GM23338 (cell line): ENCODE results near the gene USP2. TPM values are rescaled to one million over a fixed set of nuclear protein-coding genes. Genes with fewer than 3 reads are reported as not detected.

Source experiments
- ATAC-seq: fragments of 200-7000 bp; cut with Tn5 transposase; 3 replicates; pipeline ENCODE4 v1.9.1; 2020
- DNase-seq: peaks from one replicate; pipeline ENCODE4 v3.0.0-alpha.2; 2015; ENCODE audit warnings: low spot score
- H2AFZ ChIP-seq: fragments of 200-600 bp; sonication (generic); 2 replicates; pipeline ENCODE4 v1.8.0; 2016; ENCODE audit warnings: antibody characterized with exemption, mild to moderate bottlenecking, moderate library complexity
- H3F3A ChIP-seq: fragments of 200-600 bp; sonication (generic); replicated peaks from 2 replicates; pipeline ENCODE4 v1.8.0; 2017; ENCODE audit warnings: antibody characterized with exemption, mixed run types, low read depth
- H3K27ac ChIP-seq: fragments of 200-600 bp; sonication (generic); 2 replicates; pipeline ENCODE4 v1.6.1; 2016; ENCODE audit warnings: low read depth
- H3K27me3 ChIP-seq: fragments of 200-600 bp; sonication (generic); 2 replicates; pipeline ENCODE4 v1.8.0; 2016; ENCODE audit warnings: mild to moderate bottlenecking, mixed run types, moderate library complexity; ENCODE audit not compliant: insufficient read depth
- H3K36me3 ChIP-seq: fragments of 200-600 bp; sonication (generic); 2 replicates; pipeline ENCODE4 v1.8.0; 2016; ENCODE audit warnings: mild to moderate bottlenecking; ENCODE audit not compliant: insufficient read depth
- H3K4me1 ChIP-seq: fragments of 200-600 bp; sonication (generic); 2 replicates; pipeline ENCODE4 v1.8.0; 2016; ENCODE audit warnings: mild to moderate bottlenecking, moderate library complexity; ENCODE audit not compliant: insufficient read depth
- H3K4me2 ChIP-seq: fragments of 200-600 bp; sonication (generic); 2 replicates; pipeline ENCODE4 v1.7.1; 2017; ENCODE audit warnings: mixed run types
- H3K4me3 ChIP-seq: fragments of 200-600 bp; sonication (generic); 2 replicates; pipeline ENCODE4 v1.6.1; 2016; ENCODE audit warnings: mixed run types
- H3K79me2 ChIP-seq: fragments of 200-600 bp; sonication (generic); replicated peaks from 2 replicates; pipeline ENCODE4 v1.8.0; 2017; ENCODE audit warnings: mild to moderate bottlenecking; ENCODE audit not compliant: insufficient read depth
- H3K9me2 ChIP-seq: fragments of 200-600 bp; sonication (generic); 2 replicates; pipeline ENCODE4 v1.8.0; 2017; ENCODE audit not compliant: insufficient read depth
- H4K20me1 ChIP-seq: fragments of 200-600 bp; sonication (generic); replicated peaks from 2 replicates; pipeline ENCODE4 v1.8.0; 2017; ENCODE audit warnings: mild to moderate bottlenecking; ENCODE audit not compliant: insufficient read depth
- H3K27ac Mint-ChIP-seq: 2 replicates; pipeline ENCODE4 v1.8.0; 2020; ENCODE audit warnings: inconsistent platforms, mild to moderate bottlenecking, moderate library complexity, mixed read lengths
- H3K27me3 Mint-ChIP-seq: 3 replicates; pipeline ENCODE4 v1.8.0; 2022; ENCODE audit warnings: low read depth, mild to moderate bottlenecking, moderate library complexity, mixed read lengths, inconsistent platforms; ENCODE audit not compliant: insufficient read depth, poor library complexity
- H3K36me3 Mint-ChIP-seq: 3 replicates; pipeline ENCODE4 v1.8.0; 2021; ENCODE audit warnings: low read depth, mild to moderate bottlenecking, inconsistent platforms, moderate library complexity, mixed read lengths
- H3K4me1 Mint-ChIP-seq: 3 replicates; pipeline ENCODE4 v1.8.0; 2020; ENCODE audit warnings: mild to moderate bottlenecking, inconsistent platforms, mixed read lengths
- H3K4me3 Mint-ChIP-seq: 3 replicates; pipeline ENCODE4 v1.8.0; 2021; ENCODE audit warnings: moderate library complexity, mild to moderate bottlenecking, inconsistent platforms, mixed read lengths
- H3K9me3 Mint-ChIP-seq: 3 replicates; pipeline ENCODE4 v1.8.0; 2020; ENCODE audit warnings: moderate library complexity, mild to moderate bottlenecking, inconsistent platforms, mixed read lengths
- CTCF ChIP-seq, 2 experiments: fragments of 200-600 bp in 1 of 2; sonication (generic) in 1 of 2; conservative IDR thresholded peaks; 2 replicates each; pipeline versions ENCODE4 v1.5.1 to v1.6.1; 2016 to 2017; ENCODE audit warnings: antibody characterized with exemption in 2 of 2, low read depth in 2 of 2, mild to moderate bottlenecking in 2 of 2, moderate library complexity in 1 of 2
- ZNF114 ChIP-seq: fragments of 250-450 bp; sonication (Bioruptor Pico); IDR thresholded peaks from 2 replicates; pipeline ENCODE4 v1.5.0; 2020; ENCODE audit warnings: mild to moderate bottlenecking, moderate library complexity
- ZNF462 ChIP-seq: fragments of 250-450 bp; sonication (Bioruptor Pico); IDR thresholded peaks from 2 replicates; pipeline ENCODE4 v1.5.0; 2020; ENCODE audit warnings: mild to moderate bottlenecking, moderate library complexity
- polyA plus RNA-seq: library from polyadenylated mRNA; unstranded; fragments of >200 nt; fragmentation: Nextera tagmentation; extraction: Ambion mirVana; gene quantifications from 2 replicates; pipeline ENCODE4 v1.2.1, GENCODE V29; 2016
- total RNA-seq: library from RNA; depleted of rRNA; stranded (reverse); fragments of >200 nt; shearing (Covaris generic); gene quantifications from 2 replicates; pipeline ENCODE4 v1.2.3, GENCODE V29; 2014

The USP2 gene
- total and polyA plus RNA-seq, 2 experiments from 2014 or later: 4.9 to 5.0 TPM

GRCh38 chr11:119307974-119308373 is 73.5 kb downstream of the USP2 start (continued):
- TF ChIP-seq ZNF462 (CRISPR knock-in tag): no peak

GRCh38 chr11:119307219-119307618 is 74.3 kb downstream of the USP2 start:
- DNase-seq (peak; percentile 48), ATAC-seq (peak; percentile 56)
- peaks cover 12% of the 10 kb centered on the region; the same call in 1 of the 2 replicates for H3K4me1 ChIP-seq
- H3F3A ChIP-seq: 0 out of 2 replicates have a peak, but pooled peaks cover 4% of the 10 kb centered on the region
- peaks cover 12% of the 10 kb centered on the region for H3K27me3 Mint-ChIP-seq
- no peak overlapping the region for H3K4me2 ChIP-seq
- no peaks in the 10 kb centered on the region; the same call in 2 of the 3 replicates for H3K9me3 Mint-ChIP-seq
- no peaks in the 10 kb centered on the region for H3K9me2 ChIP-seq
- H3K27ac ChIP-seq: peak overlapping the region; percentile 52; the same call in 1 of the 2 replicates
- no peak overlapping the region for H3K4me3 Mint-ChIP-seq
- H3K36me3 Mint-ChIP-seq: peaks cover 38% of the 10 kb centered on the region
- H4K20me1 ChIP-seq: peaks cover 14% of the 10 kb centered on the region
- no peak overlapping the region for H3K4me3 ChIP-seq
- TF ChIP-seq ZNF114: no peak
- peak in 1 of 2 experiments; percentile 57; a peak in 2 of 4 replicates for TF ChIP-seq CTCF (conservative IDR thresholded peaks at IDR 0.05; ENCODE audit: low read depth in 2 of 2)
- no peak overlapping the region for H2AFZ ChIP-seq
- no peaks in the 10 kb centered on the region for H3K79me2 ChIP-seq
- H3K36me3 ChIP-seq: peaks cover 22% of the 10 kb centered on the region
- H3K27me3 ChIP-seq: no peaks in the 10 kb centered on the region
- peaks cover 17% of the 10 kb centered on the region for H3K4me1 Mint-ChIP-seq
- H3K27ac Mint-ChIP-seq: no peak overlapping the region
